GM18909 (cell line): ENCODE measurements around the gene CIZ1.

Experiments
- ATAC-seq: cut with Tn5 transposase; IDR thresholded peaks from one replicate; pipeline ENCODE4 v1.9.1; 2021; ENCODE audit warnings: mild to moderate bottlenecking; ENCODE audit not compliant: unreplicated experiment, poor library complexity

Gene CIZ1

DNA sequence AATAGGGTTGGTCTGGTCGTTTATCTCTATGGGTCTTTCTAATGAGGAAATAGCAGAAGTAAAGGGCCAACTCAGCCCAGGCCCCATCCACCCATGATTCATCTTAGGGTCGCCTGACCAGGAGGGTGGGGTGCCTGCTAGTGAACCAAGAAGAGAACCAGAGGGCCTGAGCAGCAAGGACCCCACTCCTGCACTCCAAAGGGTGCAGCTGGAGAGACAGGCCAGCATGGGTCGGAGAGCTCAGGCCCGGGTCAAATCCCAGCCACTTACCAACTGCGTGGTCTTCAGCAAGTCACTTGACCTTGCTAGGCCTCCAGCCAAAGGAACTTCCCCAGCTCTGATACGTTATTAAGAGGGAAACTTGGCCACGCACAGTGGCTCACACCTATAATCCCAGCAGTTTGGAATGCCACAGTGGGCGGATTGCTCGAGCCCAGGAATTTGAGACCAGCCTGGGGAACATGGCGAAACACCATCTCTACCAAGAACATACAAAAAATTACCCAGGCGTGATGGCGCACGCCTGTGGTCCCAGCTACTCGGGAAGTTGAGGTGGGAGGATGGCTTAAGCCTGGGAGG, 27.0 kb downstream of the CIZ1 start:
- no peak for ATAC-seq

DNA sequence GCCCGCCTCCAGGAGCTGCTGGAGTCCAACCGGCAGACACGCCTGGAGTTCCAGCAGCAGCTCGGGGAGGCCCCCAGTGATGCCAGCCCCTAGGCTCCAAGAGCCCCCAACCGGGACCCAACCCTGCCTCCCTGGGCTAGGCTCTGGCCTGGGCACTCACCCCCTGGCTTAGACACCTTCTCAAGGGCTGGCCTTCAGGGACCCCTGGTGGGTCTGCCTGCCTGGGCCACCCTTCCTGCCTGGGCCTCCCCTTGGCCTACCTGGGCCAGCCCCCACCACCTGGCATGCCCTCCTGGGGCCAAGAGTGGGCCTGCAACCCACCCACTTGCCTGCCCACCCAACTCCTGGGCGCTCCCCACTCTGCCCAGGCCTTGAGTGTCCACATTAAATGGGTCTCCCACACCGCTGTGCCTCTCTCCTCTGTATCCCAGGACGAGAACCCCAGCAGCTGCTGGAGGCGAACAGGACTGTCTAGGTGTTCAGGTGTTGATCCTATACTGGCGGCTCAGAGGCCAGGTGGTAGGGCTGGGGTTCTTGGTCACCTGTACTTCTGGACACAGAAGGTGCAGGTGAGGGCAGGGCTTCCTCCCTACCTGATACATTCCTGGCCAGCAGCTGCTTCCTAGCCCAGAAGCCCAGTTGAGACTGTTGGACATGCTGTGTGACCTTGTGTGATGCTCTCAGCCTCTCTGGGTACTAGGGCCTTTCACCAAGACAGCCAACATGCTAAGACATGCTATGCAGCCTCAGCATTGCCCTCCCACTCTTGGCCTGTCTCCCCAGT, 27.7 kb downstream of the CIZ1 start:
- no peak for ATAC-seq

DNA sequence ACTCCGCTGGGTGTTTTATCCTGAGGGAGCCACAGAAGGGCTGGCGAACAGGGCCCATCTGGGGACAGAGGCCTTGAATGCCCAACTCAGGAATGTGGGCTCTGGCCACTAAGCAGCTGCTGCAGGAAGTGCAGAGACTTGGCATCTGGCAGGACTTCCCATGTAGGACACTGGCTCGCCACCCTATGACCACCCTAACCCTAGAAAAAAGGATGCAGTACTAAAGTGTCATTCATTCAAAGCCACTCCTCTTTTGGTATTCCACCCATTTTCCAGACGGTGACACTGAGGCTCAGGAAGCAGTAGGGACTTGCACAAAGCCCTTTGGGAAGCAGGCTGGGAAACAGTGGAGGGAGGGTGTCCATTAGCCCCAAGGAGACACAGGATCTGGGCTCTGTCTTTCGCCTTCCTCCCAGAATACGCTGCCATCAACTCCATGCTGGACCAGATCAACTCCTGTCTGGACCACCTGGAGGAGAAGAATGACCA, 28.3 kb downstream of the CIZ1 start:
- ATAC-seq = no peak

DNA sequence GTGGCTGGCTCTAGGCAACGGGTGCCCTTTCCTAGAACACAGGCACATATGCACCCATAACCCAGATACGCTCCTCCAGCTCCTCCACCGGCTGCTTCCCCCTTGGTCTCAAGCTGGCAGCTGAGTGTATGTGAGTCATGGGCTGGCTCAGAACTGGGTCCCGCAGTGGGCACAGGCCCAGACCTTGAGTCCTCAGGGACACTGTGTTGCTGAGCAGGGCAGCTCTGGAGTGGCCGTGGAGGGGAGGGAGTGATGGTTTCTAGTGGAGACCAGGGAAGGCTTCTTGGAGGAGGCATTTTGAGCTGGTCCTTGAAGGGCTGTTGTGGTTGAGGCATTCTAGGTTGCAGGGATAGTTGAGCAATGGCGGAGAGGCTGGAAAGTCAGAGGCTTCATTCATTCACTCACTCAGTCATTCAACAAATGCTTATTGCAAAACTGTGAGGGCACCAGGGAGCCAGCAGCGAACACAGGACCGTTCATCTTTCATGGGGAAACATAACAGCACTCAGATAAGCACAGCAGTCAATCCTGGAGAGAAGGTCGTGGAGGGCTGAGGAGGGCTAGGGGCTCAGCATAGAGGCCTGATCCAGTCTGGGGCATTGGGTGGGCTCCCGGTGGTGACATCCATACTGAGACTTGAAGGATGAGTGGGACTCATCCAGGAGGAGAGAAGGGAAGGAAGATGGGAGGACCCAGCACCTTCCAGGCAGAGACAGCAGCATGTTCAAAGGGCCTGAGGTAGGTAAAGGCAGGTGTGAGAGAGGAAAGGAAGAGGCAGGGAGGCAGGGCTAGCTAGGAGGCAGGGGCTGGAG, 29.0 kb downstream of the CIZ1 start:
- ATAC-seq = no peak

DNA sequence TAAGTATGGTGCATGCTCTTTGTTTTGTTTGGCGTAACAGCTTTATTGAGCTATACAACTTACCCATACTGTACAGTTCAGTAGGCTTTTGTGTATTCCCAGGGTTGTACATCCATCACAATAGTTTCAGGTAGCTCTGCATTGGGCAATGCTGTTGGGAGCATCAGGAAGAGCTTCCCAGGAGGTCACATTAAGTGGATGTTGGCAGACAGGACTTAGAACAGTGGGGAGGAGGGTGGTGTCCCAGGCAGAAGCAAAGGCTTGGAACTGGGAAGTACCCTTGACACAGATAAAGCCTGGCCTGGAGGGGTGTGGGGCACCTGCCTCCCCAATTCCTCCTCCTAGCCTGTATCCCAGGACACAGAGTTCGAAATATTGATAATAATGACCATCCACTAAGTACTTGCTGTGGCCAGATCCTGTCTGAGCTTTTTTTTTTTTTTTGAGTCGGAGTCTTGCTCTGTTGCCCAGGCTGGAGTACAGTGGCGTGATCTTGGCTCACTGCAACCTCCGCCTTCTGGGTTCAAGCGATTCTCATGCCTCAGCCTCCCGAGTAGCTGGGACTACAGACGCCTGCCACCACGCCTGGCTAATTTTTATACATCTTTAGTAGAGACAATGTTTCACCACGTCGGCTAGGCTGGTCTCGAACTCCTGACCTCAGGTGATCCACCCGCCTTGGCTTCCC, 30.0 kb downstream of the CIZ1 start:
- ATAC-seq = no peak

DNA sequence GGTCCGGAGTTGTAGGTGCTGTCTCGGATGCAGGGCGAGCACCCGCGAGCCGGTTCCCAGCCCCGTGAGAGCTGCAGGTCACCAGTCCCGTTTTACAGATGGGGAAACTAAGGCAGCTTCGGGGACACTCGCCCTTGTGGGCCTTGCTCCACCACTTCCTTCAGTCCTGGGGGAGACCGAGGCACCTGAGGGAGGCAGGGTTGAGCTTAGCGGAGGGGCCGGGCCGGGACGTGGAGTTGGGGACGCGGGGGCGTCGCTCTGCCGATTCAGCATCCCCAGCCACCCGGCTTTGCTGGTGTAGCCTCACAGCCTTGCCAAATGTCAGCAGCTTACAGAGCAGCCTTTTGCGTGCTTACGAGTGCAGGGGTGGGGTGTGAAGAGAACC, 30.8 kb downstream of the CIZ1 start:
- ATAC-seq = no peak

DNA sequence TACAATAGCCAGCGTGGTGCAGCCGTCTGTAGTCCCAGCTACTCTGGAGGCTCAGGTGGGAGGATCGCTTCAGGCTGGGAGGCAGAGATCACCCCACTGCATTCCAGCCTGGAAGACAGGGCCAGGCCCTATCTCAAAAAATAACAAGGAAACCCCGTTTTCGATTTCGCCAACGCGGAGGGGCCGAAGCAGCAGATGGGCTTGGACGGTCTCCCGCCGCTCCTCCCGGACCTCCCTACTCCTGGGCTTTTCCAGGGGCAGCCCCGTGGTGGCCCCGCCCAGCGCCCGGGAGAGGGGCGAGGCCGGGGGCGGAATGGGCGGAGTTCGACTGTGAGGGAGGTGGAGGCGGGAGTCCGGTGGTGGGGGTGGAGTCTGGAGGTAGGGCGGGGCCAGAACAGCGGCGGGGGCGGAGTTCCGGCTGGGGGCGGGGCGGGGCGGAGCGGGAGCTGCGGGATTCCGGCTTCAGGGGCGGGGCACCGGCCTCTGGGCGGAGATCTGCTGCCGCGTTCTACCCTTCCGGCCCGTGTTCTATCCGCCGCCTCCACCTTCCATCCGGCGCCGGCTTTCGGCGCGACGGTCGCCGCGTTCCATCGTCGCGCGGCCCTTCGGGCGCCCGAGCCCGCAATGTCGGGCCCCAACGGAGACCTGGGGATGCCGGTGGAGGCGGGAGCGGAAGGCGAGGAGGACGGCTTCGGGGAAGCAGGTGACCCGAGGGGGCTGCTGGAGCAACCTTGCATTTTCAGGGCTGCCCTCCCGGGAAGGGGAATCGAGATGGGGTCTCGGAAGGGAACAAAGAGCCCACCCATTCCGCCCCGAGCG, 31.4 kb downstream of the CIZ1 start, which contains the start of gene BBLN:
BBLN (plus strand) TSS at position 482 of the 819 bp plus-strand sequence; CDS start at position 625, 143 bp downstream.
- peak; percentile 79 for ATAC-seq

DNA sequence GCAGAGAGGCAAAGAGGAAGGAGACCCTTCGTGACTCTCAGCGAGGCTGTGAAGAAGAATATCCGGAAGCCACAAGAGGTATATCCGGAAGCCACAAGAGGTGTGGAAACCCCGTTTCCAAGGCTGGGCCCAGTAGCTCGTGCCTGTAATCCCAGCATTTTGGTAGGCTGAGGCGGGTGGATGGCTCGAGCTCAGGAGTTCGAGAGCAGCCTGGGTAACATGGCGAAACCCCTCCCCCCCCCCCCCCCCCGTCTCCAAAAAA, 31.9 kb downstream of the CIZ1 start:
- ATAC-seq = no peak

DNA sequence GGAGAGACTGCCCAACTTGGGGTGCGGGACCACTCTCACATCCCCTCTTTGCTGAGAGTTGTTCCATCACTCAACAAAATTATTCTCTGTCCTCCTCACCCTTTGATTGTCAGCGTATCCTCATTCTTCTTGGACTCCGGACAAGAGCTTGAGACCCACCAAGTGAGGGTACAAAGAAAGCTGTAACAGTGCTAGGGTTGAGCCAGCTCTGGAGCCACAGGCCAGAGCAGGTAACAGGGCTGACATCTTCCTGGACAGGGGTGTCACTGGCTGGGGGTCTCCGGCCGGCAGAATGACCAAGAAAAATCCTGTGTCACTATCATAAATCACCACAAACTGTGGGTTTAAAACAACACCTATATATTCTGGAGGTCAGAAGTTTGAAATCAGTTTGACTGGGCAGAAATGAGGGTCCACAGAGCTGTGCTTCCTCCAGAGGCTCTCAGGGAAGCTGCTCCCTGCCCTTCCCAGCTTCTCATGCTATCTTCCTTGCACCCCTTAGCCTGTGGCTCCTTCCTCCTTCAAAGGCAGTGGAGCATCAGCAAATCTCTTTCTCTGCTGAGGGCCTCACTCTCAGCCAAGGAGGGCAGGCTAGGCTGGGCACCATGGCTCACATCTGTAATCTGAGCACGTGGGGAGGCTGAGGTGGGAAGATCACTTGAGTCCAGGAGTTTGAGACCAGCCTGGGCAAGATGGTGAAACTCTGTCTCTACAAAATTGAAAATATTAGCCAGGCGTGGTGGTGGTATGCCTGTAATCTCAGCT, 35.5 kb downstream of the CIZ1 start:
- ATAC-seq = no peak

DNA sequence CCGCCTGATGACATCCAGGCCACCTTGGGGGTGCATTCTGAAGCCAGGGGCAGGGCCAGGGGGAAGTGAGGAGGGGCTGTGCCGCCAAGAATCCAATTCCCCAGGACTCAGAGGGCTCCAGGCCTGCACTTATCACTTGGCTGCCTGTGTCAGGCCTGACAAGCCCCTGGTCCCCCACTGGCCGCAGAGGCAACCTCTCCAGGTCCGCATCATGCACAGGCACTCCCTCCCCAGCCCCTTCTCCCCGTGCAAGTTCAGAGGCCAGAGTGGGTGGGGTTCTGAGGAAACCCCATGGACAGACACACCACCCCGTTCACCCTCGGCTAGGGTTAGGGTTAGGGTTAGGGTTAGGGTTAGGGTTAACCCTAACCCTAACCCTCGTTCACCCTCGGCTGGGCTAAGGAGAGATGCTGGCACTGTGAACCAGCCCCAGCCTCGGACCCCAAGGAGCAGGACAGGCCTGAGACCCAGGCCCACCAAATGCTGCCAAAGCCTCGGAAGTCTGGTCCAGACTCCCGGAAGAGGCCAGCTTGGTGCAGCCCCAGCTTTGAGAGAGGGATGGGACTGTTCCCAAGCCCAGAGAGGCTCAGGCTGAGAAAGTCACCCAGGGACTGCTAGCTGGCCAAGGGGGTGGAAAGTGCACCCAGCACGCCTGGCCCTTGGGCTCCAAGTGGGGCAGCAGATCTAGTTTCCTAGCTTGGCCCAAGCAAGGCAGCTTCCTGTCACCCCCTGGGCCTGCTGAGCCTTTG, 37.3 kb downstream of the CIZ1 start:
- ATAC-seq = no peak

DNA sequence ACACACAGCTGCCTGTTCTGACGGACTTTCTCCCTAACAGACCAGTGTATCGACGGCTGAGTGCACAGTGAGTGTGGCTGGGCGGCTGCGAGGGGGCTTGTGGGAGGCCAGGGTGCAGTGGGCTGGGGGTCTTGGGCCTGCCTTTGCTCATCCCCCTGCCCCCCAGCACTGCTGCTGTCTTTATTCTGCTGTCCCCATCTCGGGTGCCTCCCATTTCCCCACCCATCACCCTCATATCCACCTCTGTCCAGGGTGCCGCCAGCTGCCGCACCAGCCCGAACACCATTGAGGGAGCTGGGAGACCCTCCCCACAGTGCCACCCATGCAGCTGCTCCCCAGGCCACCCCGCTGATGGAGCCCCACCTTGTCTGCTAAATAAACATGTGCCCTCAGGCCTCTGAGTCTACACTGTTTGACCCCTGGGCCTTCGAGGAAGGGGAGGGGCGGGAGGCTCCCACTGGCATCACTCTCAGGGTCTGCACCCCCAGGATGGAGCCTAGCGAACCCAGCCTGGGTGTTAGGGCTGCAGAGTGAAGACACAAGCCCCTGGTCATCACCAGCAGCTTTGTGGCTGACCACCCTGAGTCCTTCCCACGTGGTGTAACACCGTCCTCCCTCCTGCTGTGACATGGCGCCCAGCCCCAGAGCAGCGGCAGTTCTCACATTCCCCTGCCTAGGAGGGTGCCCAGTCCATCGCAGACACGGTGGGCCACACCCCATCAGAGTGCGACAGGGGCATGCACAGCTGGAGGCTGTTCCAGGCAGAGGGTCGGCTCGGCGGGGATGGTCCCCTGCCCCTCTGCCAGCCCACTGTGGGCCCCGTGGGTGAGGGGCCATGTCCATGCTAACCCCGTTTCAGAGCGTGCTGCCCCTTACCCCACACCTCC, 38.1 kb downstream of the CIZ1 start:
- ATAC-seq = no peak

DNA sequence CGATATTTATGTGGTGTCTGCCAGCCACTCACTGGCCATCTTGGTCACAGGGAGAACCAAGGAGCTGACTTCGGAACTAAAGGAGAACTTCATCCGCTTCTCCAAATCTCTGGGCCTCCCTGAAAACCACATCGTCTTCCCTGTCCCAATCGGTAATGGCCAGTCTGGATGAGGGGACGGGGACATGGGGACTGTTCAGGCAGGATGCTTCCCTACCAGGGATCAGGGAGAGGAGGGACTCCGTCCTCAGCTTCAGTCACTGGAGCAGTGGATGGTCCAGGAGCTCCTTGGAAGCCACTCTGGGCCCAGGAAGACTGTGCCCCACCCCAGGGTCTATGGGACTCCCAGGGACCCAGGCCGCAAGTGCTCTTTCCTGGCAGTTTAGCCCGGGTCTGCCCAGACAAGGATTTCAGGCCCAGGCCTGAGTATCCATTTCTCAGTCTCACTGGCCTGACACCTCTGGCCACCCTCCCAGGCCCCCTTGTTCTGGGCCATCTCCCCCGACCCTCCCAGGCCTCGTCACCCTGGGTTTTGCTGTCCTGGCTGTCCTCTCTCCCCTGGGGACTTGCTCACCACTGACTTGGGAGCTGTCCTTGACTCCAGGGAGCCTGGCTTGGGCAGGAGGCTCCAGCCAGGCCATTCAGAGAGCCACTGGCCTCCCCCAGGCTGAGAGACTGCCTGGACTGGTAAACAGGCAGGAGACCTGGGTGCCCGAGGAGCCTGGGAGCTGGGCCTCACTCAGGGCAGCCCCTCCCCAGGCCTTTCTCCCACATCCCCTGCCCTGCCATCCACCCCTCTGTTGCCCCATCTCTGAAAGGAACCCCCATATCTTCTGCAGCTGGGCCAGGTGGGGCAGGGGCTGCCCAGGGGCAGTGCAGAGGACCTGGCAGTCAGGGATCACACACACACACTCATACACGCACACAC, 39.0 kb downstream of the CIZ1 start:
- ATAC-seq = no peak

DNA sequence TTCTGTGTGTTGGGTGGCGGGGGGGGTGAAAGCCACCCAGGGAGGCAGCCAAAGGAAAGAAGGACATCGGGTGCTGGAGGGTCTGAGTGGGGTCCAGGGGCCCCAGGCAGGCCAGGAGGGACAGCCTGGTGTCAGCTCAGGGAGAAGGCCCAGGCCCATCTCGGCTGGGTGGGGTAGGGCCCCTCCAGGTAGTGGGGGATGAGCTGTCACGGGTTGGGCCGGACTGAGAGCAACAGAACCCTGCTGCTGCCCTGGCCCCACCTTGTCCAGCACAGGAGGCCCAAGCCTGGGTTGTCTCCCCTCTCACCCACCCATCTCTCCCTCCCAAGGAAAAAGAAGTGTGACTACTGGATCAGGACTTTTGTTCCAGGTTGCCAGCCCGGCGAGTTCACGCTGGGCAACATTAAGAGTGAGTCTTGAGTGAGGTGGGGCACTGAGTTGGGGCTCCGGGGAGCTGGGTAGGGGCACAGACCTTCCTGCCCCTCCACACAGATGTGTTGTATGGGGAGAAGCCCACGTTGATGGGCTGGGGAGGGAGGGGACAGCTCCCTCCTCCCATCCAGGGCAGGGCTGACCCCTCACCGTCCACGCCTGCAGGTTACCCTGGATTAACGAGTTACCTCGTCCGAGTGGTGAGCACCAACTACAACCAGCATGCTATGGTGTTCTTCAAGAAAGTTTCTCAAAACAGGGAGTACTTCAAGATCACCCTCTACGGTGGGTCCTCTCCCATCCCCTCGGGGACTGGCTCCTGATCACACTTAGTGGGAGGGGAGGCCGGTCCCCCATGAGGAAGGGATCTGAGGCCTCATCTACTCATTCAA, 39.9 kb downstream of the CIZ1 start:
- no peak for ATAC-seq

DNA sequence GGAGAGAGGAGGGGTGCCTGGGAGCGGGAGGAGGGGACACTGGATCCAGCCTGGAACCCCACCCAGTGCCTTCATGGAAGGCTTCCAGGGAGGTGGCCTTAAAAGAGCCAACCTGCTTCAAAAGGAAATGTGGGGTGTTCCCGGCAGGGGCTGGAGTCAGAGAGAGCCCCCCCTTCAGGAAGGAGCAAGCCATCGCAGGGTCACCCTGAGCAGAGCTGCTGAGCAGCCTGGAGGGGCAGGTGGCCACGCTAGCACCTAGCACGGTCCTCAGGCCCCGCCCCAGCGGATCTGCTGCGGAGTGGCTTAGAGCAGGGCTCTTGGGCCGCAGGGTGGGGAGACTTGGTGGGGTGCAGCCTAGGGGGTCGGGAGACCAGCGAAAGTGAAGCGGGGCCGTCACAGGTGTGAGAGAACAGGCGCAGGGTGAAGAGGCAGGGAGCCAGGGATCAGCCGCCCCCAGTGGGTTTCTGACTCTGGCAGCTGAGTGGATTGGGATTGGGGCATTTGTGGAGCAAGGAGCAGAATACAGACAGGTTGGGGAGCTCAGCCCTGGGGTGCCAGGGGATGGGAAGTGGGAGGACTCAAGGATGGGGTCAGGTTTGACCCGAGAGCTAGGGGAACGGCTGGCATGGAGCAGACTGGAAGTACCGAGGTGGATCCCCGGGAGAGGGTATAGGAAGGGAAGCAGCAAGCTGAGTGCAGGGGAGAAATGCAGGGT, 40.6 kb downstream of the CIZ1 start:
- ATAC-seq = no peak

DNA sequence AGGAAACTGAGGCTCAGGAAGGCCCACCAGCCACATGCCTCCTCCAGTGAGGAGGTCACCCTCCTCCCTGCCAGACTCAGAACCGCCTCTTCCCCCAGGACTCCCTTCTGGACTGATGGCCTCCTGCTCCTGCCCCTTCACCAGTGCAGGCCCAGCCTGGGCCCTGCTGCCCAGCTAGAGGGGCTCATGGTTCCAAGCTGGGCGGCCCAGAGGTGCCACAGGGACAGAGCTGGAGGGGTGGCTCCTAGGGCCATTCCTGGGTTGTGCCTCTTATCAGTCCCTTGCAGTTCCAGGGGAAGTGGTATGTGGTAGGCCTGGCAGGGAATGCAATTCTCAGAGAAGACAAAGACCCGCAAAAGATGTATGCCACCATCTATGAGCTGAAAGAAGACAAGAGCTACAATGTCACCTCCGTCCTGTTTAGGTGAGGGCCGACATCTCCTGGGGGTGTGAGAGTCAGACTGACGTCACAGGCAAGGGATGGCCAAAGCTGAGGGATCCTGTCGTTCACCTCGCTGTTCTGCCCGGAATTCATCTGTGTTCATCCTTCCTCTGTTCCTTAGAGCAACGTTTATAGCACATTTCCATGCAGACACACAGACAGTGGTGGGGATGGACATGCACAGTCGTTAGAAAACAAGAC, 41.3 kb downstream of the CIZ1 start:
- ATAC-seq = no peak
